ENCODE measurements around the gene TLR10.

Gene TLR10

GRCh38 chr4:38759790-38760122 is 23.0 kb downstream of the TLR10 start:
- DNase-seq, result no peak

GRCh38 chr4:38759113-38759789 is 23.5 kb downstream of the TLR10 start:
- peak in 1 of 2 experiments; percentile 3 for DNase-seq

- no peak for DNase-seq
These were observed 24.7 kb downstream of the TLR10 start for GRCh38 chr4:38757945-38758600.

GRCh38 chr4:38752941-38753806 is 29.6 kb downstream of the TLR10 start:
- no peak for DNase-seq

GRCh38 chr4:38752372-38752940 is 30.3 kb downstream of the TLR10 start:
- DNase-seq, result no peak

GRCh38 chr4:38751341-38752010 is 31.3 kb downstream of the TLR10 start:
- no peak for DNase-seq

- no peak for DNase-seq
These were observed 33.5 kb downstream of the TLR10 start for GRCh38 chr4:38749336-38749735.

GRCh38 chr4:38747629-38748028 is 35.2 kb downstream of the TLR10 start:
- no peak for DNase-seq

GRCh38 chr4:38745881-38746280 is 36.9 kb downstream of the TLR10 start:
- DNase-seq, result no peak

- DNase-seq, result no peak
These were observed 38.9 kb downstream of the TLR10 start for GRCh38 chr4:38743866-38744265.

- no peak for DNase-seq
These were observed 42.5 kb downstream of the TLR10 start for GRCh38 chr4:38740303-38740702.

- DNase-seq, result no peak
These were observed 43.6 kb downstream of the TLR10 start for GRCh38 chr4:38738940-38739803.

GRCh38 chr4:38735870-38736269 is 46.9 kb downstream of the TLR10 start:
- no peak for DNase-seq

GRCh38 chr4:38734911-38735310 is 47.9 kb downstream of the TLR10 start:
- no peak for DNase-seq

- DNase-seq, result no peak
These were observed 48.3 kb downstream of the TLR10 start for GRCh38 chr4:38734446-38734845.

GRCh38 chr4:38733663-38734062 is 49.1 kb downstream of the TLR10 start:
- no peak for DNase-seq

GRCh38 chr4:38730830-38731646 is 51.8 kb downstream of the TLR10 start:
- DNase-seq, result no peak

GRCh38 chr4:38730493-38730829 is 52.3 kb downstream of the TLR10 start:
- DNase-seq, result no peak

- DNase-seq, result no peak
These were observed 54.1 kb downstream of the TLR10 start for GRCh38 chr4:38728631-38729141.

GRCh38 chr4:38724475-38724808 is 58.3 kb downstream of the TLR10 start:
- no peak for DNase-seq

Data from cerebellar nuclear complex (tissue), 1 donor.